ENCODE measurements around the gene CLCN4.

DNA sequence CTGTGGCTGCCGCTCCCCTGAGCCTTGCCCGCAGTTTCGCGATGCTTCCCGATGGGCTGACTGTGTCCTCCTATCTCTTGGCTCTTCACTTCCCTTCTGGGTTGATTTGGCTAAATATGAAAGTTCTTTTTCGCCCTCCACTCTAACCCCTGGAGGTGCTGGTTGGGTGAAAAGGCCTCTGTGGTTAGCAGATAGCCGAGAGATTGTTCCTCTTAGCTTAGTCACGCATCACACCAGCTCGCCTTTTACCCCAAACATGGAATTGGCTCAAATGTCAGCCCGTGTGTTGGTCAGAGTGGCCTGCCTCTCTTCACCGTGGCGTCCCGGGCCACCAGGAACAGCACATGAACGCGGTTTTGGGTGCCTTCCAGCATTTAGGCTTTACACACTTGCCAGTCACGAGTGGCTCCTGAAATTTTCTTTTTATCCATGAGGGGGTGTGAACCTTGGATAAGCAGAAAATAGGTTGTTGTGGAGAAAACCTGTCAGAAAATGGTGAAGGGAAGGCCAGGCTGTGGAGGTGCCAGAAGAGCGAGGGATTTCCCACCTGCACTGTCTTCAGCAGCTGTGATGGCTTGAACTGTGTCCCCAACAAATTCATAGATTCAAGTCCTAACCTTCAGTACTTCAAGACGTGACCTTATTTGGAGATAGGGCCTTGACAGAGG, 8.9 kb downstream of the CLCN4 start:
- TF ChIP-seq CTCF (IDR thresholded peaks at IDR 0.05): no peak
- no peak for TF ChIP-seq YY1 (IDR thresholded peaks at IDR 0.05; ENCODE audit: low read depth)
- TF ChIP-seq, protein P1, sequence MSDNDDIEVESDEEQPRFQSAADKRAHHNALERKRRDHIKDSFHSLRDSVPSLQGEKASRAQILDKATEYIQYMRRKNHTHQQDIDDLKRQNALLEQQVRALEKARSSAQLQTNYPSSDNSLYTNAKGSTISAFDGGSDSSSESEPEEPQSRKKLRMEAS (IDR thresholded peaks at IDR 0.05; ENCODE audit: low read depth): no peak
- no peak for TF ChIP-seq FOXM1 (IDR thresholded peaks at IDR 0.05; ENCODE audit: low read depth)
- no peak for TF ChIP-seq SIN3A (IDR thresholded peaks at IDR 0.05; ENCODE audit: borderline replicate concordance, low read depth, low read length)
- no peak for TF ChIP-seq FOXJ3 (CRISPR knock-in tag; IDR thresholded peaks at IDR 0.05)
- no peak for TF ChIP-seq RFX5 (IDR thresholded peaks at IDR 0.05; ENCODE audit: low read length)
- no peak for TF ChIP-seq TAF1 (IDR thresholded peaks at IDR 0.05; ENCODE audit: borderline replicate concordance, low read depth, low read length)

All from SK-N-SH (cell line).